ENCODE measurements around the gene MCM9. TPM values are rescaled to one million over a fixed set of nuclear protein-coding genes. Genes with fewer than 3 reads are reported as not detected.

MCM9 gene
- total and polyA plus RNA-seq, 2 experiments from 2014 or later, result 11.1 to 13.5 TPM

DNA sequence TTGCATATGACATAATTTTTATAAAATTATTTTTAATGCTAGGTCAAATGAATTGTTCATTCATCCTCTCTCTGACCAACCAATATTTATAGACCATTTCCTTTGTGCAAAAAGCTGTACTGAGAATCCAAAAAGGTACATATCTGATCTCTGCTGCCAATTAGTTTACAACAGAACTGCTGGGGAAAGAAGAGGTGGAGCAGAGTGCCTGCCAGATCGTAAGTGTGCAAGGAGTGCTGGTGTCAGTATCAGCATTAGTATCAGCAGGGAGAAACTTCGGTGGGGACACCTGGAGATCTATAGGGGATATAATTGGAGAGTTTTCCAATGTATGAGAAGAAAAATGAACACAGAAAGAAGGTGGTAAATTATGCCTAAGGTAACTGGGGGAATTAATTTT, 104.3 kb downstream of the MCM9 start:
- Histone ChIP-seq H3K27ac (no peak overlapping the region), H3K4me2 (no peak overlapping the region), H3K4me1 (ENCODE audit: insufficient read depth) (no peaks in the 10 kb centered on the region), H2AFZ (no peak overlapping the region), H3K36me3 (replicated peaks; ENCODE audit: insufficient read depth, low read depth) (no peaks in the 10 kb centered on the region), H4K20me1 (ENCODE audit: insufficient read depth, poor library complexity, severe bottlenecking) (no peaks in the 10 kb centered on the region), H3K27me3 (no peaks in the 10 kb centered on the region), H3K9me2 (replicated peaks; ENCODE audit: insufficient read depth) (no peaks in the 10 kb centered on the region), H3K79me2 (no peaks in the 10 kb centered on the region), H3K9me3 (ENCODE audit: low read depth) (no peaks in the 10 kb centered on the region), H3K4me3 (no peak overlapping the region)
- DNase-seq (ENCODE audit: low spot score), result no peak
- 75% methylated on average over 2 of the region's 2 CpGs for WGBS (ENCODE audit: low lambda C conversion rate, missing lambda C conversion rate)
- TF ChIP-seq, protein P1, sequence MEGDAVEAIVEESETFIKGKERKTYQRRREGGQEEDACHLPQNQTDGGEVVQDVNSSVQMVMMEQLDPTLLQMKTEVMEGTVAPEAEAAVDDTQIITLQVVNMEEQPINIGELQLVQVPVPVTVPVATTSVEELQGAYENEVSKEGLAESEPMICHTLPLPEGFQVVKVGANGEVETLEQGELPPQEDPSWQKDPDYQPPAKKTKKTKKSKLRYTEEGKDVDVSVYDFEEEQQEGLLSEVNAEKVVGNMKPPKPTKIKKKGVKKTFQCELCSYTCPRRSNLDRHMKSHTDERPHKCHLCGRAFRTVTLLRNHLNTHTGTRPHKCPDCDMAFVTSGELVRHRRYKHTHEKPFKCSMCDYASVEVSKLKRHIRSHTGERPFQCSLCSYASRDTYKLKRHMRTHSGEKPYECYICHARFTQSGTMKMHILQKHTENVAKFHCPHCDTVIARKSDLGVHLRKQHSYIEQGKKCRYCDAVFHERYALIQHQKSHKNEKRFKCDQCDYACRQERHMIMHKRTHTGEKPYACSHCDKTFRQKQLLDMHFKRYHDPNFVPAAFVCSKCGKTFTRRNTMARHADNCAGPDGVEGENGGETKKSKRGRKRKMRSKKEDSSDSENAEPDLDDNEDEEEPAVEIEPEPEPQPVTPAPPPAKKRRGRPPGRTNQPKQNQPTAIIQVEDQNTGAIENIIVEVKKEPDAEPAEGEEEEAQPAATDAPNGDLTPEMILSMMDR (IDR thresholded peaks at IDR 0.05; ENCODE audit: poor library complexity), result no peak
- no peak for TF ChIP-seq EZH2phosphoT487 (IDR thresholded peaks at IDR 0.05; ENCODE audit: low read depth, severe bottlenecking, unreplicated experiment)
- no peak for TF ChIP-seq EZH2 (IDR thresholded peaks at IDR 0.05; ENCODE audit: borderline replicate concordance)

DNA sequence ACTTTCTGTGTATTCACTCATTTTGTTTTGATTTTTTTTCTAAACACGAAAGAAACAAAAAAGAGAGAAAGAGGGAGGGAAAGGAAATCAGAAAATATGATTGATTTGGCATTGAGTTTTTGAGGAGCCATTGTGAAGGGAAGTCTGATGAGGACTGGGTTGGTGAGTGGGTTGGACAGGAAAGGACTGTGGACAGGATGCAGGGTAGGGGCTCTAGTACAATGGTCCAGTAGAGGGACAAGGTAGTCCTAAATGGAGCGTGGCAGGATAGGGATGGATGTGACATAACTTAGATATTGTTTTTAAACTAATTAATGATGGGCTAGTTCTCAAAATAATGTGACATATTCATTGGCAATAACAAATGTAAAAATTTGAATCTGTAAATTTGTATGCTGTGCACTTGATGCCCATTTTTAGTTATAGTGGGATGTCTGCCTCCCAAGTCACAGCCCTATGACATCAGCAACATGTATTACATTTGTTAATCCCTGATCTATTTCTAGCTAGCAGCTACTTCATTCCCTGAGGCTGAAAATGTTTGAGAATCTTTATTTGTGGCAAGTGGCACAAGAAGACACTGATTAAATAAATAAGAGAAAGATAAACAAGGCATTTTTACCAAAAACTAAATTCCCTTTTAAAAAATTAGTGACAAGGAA, 105.0 kb downstream of the MCM9 start:
- TF ChIP-seq EZH2phosphoT487 (IDR thresholded peaks at IDR 0.05; ENCODE audit: low read depth, severe bottlenecking, unreplicated experiment) (no peak), EZH2 (IDR thresholded peaks at IDR 0.05; ENCODE audit: borderline replicate concordance) (no peak)
- TF ChIP-seq, protein P1 (IDR thresholded peaks at IDR 0.05; ENCODE audit: poor library complexity), result no peak
- H3K9me2 ChIP-seq (replicated peaks; ENCODE audit: insufficient read depth), result no peaks in the 10 kb centered on the region
- no peak for DNase-seq (ENCODE audit: low spot score)
- no peak overlapping the region for H2AFZ ChIP-seq
- H3K36me3 ChIP-seq (replicated peaks; ENCODE audit: insufficient read depth, low read depth), result no peaks in the 10 kb centered on the region
- no peak overlapping the region for H3K4me2 ChIP-seq
- no peaks in the 10 kb centered on the region for H3K4me1 ChIP-seq (ENCODE audit: insufficient read depth)
- no peaks in the 10 kb centered on the region for H3K9me3 ChIP-seq (ENCODE audit: low read depth)
- 91% methylated on average over 2 of the region's 2 CpGs for WGBS (ENCODE audit: low lambda C conversion rate, missing lambda C conversion rate)
- H3K4me3 ChIP-seq, result no peak overlapping the region
- H4K20me1 ChIP-seq (ENCODE audit: insufficient read depth, poor library complexity, severe bottlenecking), result no peaks in the 10 kb centered on the region
- H3K27me3 ChIP-seq, result no peaks in the 10 kb centered on the region
- H3K27ac ChIP-seq, result no peak overlapping the region
- no peaks in the 10 kb centered on the region for H3K79me2 ChIP-seq

- Histone ChIP-seq H3K9me2 (replicated peaks; ENCODE audit: insufficient read depth) (no peaks in the 10 kb centered on the region), H3K4me1 (ENCODE audit: insufficient read depth) (no peaks in the 10 kb centered on the region), H2AFZ (no peak overlapping the region), H4K20me1 (ENCODE audit: insufficient read depth, poor library complexity, severe bottlenecking) (no peaks in the 10 kb centered on the region), H3K36me3 (replicated peaks; ENCODE audit: insufficient read depth, low read depth) (no peaks in the 10 kb centered on the region), H3K79me2 (no peaks in the 10 kb centered on the region), H3K9me3 (ENCODE audit: low read depth) (no peaks in the 10 kb centered on the region), H3K4me3 (no peak overlapping the region), H3K27me3 (no peaks in the 10 kb centered on the region), H3K4me2 (no peak overlapping the region), H3K27ac (no peak overlapping the region)
- TF ChIP-seq EZH2 (IDR thresholded peaks at IDR 0.05; ENCODE audit: borderline replicate concordance) (no peak), EZH2phosphoT487 (IDR thresholded peaks at IDR 0.05; ENCODE audit: low read depth, severe bottlenecking, unreplicated experiment) (no peak)
- TF ChIP-seq, protein P1 (IDR thresholded peaks at IDR 0.05; ENCODE audit: poor library complexity), result no peak
- no peak for DNase-seq (ENCODE audit: low spot score)
- WGBS (ENCODE audit: low lambda C conversion rate, missing lambda C conversion rate), result 81% methylated on average over 4 of the region's 4 CpGs
Observed at GRCh38 chr6:118826096-118826495, 108.9 kb downstream of the MCM9 start.
